Thymus (tissue), 11 donors: Measurements from ENCODE around the gene RELA. TPM values are rescaled to one million over a fixed set of nuclear protein-coding genes. Genes with fewer than 3 reads are reported as not detected.
"Not testable (repeated sequence)": the region's sequence is repeated elsewhere in the genome, so short reads cannot be mapped to it uniquely, and the experiment has no call there.

Experiments
- DNase-seq, 9 donors: peaks; one replicate each; pipeline ENCODE4 v3.0.0-alpha.2; 2013; ENCODE audit warnings: low spot score in 9 of 9, low read depth in 6 of 9, missing footprints in 1 of 9
- H3K27ac ChIP-seq, 2 donors: one replicate each; pipeline ENCODE4 v1.5.1; 2013; ENCODE audit warnings: control low read depth in 1 of 2, low read depth in 1 of 2, low read length in 1 of 2, mild to moderate bottlenecking in 1 of 2, moderate library complexity in 1 of 2
- H3K27me3 ChIP-seq, 2 donors: one replicate each; pipeline ENCODE4 v1.5.1; 2013; ENCODE audit warnings: low read length in 1 of 2; ENCODE audit not compliant: control insufficient read depth in 2 of 2, insufficient read depth in 1 of 2
- H3K36me3 ChIP-seq, 2 donors: one replicate each; pipeline ENCODE4 v1.5.1; 2013; ENCODE audit warnings: low read length in 1 of 2, mild to moderate bottlenecking in 1 of 2, moderate library complexity in 1 of 2; ENCODE audit not compliant: control insufficient read depth in 2 of 2, insufficient read depth in 2 of 2
- H3K4me1 ChIP-seq, 2 donors: one replicate each; pipeline ENCODE4 v1.5.1; 2013; ENCODE audit warnings: low read length in 2 of 2; ENCODE audit not compliant: control insufficient read depth in 2 of 2, insufficient read depth in 2 of 2
- H3K4me3 ChIP-seq, 2 donors: one replicate each; pipeline ENCODE4 v1.5.1; 2013; ENCODE audit warnings: low read length in 2 of 2, control low read depth in 1 of 2, mild to moderate bottlenecking in 1 of 2
- H3K9me3 ChIP-seq, 2 donors: one replicate each; pipeline ENCODE4 v1.5.1; 2013; ENCODE audit warnings: low read length in 1 of 2, mild to moderate bottlenecking in 1 of 2; ENCODE audit not compliant: control insufficient read depth in 2 of 2, insufficient read depth in 1 of 2
- WGBS: extraction: QIAGEN DNeasy Blood & Tissue Kit; methylation state at CpG from one replicate; pipeline ENCODE4 v1.1.7; 2013; 5-methylcytosine and 5-hydroxymethylcytosine counted together
- polyA plus RNA-seq: library from polyadenylated mRNA; stranded (reverse); fragments of 200-250 nt; gene quantifications from one replicate; pipeline ENCODE4 v1.2.3, GENCODE V29; 2013
- total RNA-seq: library from RNA; stranded (reverse); fragments of 120-200 nt; gene quantifications from one replicate; pipeline ENCODE4 v1.2.4, GENCODE V29; 2013
- donor health status: healthy.

The RELA gene
- total and polyA plus RNA-seq, 2 donors: 17.1 to 41.9 TPM

- DNase-seq: no peak
- H3K27me3 ChIP-seq: peaks cover 0 to 7% of the 10 kb centered on the region in 2 donors
- H3K9me3 ChIP-seq: peaks cover 0 to 4% of the 10 kb centered on the region in 2 donors
- no peak overlapping the region for H3K27ac ChIP-seq
- no peaks in the 10 kb centered on the region for H3K36me3 ChIP-seq
- H3K4me3 ChIP-seq: no peak overlapping the region
- H3K4me1 ChIP-seq: peaks cover 0 to 4% of the 10 kb centered on the region in 2 donors
- WGBS: 91% methylated on average over 4 of the region's 4 CpGs
These were observed 41.1 kb upstream of the RELA start for GRCh38 chr11:65703846-65704245.

GRCh38 chr11:65701686-65702085 is 39.0 kb upstream of the RELA start:
- WGBS: 93% methylated on average over 1 of the region's 1 CpG
- H3K27me3 ChIP-seq: peaks cover 0 to 7% of the 10 kb centered on the region in 2 donors
- no peak overlapping the region for H3K4me3 ChIP-seq
- peaks cover 0 to 4% of the 10 kb centered on the region in 2 donors for H3K4me1 ChIP-seq
- H3K9me3 ChIP-seq: peaks cover 0 to 4% of the 10 kb centered on the region in 2 donors
- no peaks in the 10 kb centered on the region for H3K36me3 ChIP-seq
- no peak overlapping the region for H3K27ac ChIP-seq
- no peak for DNase-seq

DNA sequence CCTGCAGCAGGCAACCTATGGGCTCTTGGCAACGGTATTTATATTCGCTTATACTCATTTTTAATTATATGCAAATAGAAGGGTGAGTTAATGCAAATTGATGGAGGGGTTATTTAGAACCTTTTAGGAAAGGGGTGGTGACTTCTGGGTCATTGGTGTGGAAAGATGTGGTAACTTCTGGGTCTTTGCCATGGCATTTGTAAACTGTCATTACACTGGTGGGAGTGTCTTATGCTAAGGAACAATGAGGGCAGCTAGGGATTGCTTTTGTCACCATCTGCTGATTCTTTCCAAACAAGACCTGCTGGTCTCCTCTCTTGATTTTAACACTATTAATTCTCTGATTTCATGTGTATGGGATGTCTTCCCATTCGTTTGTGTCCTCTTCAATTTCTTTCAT is 37.7 kb upstream of the RELA start:
- Histone ChIP-seq H3K36me3 (no peaks in the 10 kb centered on the region), H3K27me3 (peaks cover 0 to 7% of the 10 kb centered on the region in 2 donors)
- 88% methylated on average over 3 of the region's 3 CpGs for WGBS

DNA sequence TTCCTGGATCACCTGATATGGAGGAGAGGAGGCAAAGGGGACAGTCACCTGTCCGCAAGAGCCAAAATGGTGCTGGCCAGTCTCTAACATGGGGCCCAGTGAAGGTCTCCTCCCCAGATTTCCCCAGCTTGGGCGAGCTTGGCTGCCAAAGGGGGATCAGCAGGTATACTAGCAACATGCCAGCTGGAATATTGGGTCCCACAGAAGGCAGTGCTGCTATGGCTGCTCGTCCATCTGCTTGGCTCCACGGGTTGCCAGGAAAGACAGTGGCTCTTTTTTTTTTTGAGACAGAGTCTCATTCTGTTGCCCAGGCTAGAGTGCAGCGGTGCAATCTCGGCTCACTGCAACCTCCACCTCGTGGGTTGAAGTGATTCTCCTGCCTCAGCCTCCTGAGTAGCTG is 36.6 kb upstream of the RELA start:
- Histone ChIP-seq H3K4me3 (no peak overlapping the region), H3K27me3 (peaks cover 0 to 7% of the 10 kb centered on the region in 2 donors), H3K27ac (no peak overlapping the region), H3K9me3 (peaks cover 0 to 4% of the 10 kb centered on the region in 2 donors), H3K4me1 (no peaks in the 10 kb centered on the region), H3K36me3 (no peaks in the 10 kb centered on the region)
- no peak for DNase-seq
- WGBS: 92% methylated on average over 7 of the region's 7 CpGs

More for the DNA sequence above, 37.7 kb upstream of the RELA start:
- Histone ChIP-seq H3K9me3 (peaks cover 0 to 4% of the 10 kb centered on the region in 2 donors), H3K4me3 (no peak overlapping the region), H3K27ac (no peak overlapping the region), H3K4me1 (no peaks in the 10 kb centered on the region)
- no peak for DNase-seq

DNA sequence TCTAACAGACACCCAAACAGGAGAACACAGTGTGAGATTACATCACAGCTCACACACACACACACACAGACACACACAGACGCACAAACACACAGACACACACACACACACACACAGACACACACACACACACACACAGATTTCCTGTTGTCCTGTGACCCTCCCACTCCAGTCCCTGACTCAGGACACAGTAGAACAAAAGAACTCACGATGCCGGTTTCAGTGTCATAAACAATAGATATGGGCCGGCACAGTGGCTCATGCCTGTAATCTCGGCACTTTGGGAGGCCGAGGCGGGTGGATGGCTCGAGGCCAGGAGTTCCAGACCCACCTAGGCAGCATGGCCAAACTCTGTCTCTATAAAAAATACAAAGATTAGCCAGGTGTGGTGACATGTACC is 35.5 kb upstream of the RELA start:
- no peak overlapping the region for H3K4me3 ChIP-seq
- H3K36me3 ChIP-seq: no peaks in the 10 kb centered on the region
- H3K9me3 ChIP-seq: peaks cover 0 to 4% of the 10 kb centered on the region in 2 donors
- peaks cover 0 to 7% of the 10 kb centered on the region in 2 donors for H3K27me3 ChIP-seq
- 80% methylated on average over 8 of the region's 8 CpGs for WGBS
- no peaks in the 10 kb centered on the region for H3K4me1 ChIP-seq
- DNase-seq: no peak
- H3K27ac ChIP-seq: no peak overlapping the region

- Histone ChIP-seq H3K9me3 (peaks cover 0 to 4% of the 10 kb centered on the region in 2 donors), H3K4me1 (no peaks in the 10 kb centered on the region), H3K4me3 (no peak overlapping the region), H3K27me3 (peaks cover 0 to 7% of the 10 kb centered on the region in 2 donors), H3K36me3 (no peaks in the 10 kb centered on the region), H3K27ac (no peak overlapping the region)
- no peak for DNase-seq
- 95% methylated on average over 5 of the region's 5 CpGs for WGBS
These were observed 34.3 kb upstream of the RELA start for GRCh38 chr11:65696802-65697552.

- WGBS: 92% methylated on average over 12 of the region's 12 CpGs
- H3K4me3 ChIP-seq: no peak overlapping the region
- peaks cover 0 to 4% of the 10 kb centered on the region in 2 donors for H3K9me3 ChIP-seq
- DNase-seq: no peak
- H3K27me3 ChIP-seq: peaks cover 0 to 7% of the 10 kb centered on the region in 2 donors
- no peak overlapping the region for H3K27ac ChIP-seq
- no peaks in the 10 kb centered on the region for H3K4me1 ChIP-seq
- H3K36me3 ChIP-seq: no peaks in the 10 kb centered on the region
These were observed 32.9 kb upstream of the RELA start for GRCh38 chr11:65695459-65696241.

GRCh38 chr11:65692367-65692766 is 29.7 kb upstream of the RELA start:
- Histone ChIP-seq H3K4me3 (no peak overlapping the region), H3K36me3 (no peaks in the 10 kb centered on the region), H3K4me1 (no peaks in the 10 kb centered on the region), H3K9me3 (no peaks in the 10 kb centered on the region), H3K27me3 (no peaks in the 10 kb centered on the region), H3K27ac (no peak overlapping the region)
- WGBS: 77% methylated on average over 11 of the region's 11 CpGs
- no peak for DNase-seq

DNA sequence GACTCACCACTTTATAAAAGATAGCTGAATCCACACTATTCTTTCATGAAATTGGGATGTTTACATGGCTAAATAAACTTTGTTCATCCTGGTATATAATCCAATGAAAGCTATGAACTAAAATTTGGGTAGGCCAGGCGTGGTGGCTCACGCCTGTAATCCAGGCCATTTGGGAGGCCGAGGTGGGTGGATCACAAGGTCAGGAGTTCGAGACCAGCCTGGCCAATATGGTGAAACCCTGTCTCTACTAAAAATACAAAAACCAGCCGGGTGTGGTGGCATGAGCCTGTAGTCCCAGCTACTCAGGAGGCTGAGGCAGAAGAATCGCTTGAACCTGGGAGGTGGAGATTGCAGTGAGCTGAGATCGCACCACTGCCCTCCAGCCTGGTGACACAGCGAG is 29.1 kb upstream of the RELA start:
- not testable (repeated sequence) for H3K9me3 ChIP-seq, DNase-seq, H3K36me3 ChIP-seq, H3K4me3 ChIP-seq, H3K27me3 ChIP-seq, H3K27ac ChIP-seq, H3K4me1 ChIP-seq
- WGBS: 96% methylated on average over 8 of the region's 8 CpGs
